GM12872 (cell line): ENCODE measurements around the gene RHOH.

Source experiments
- TF ChIP-seq, protein P1 (sequence below): IDR thresholded peaks from 3 replicates; pipeline ENCODE4 v1.5.1; 2011; ENCODE audit warnings: low read depth, mild to moderate bottlenecking, low read length, moderate library complexity; ENCODE audit not compliant: insufficient read depth

The RHOH gene

DNA sequence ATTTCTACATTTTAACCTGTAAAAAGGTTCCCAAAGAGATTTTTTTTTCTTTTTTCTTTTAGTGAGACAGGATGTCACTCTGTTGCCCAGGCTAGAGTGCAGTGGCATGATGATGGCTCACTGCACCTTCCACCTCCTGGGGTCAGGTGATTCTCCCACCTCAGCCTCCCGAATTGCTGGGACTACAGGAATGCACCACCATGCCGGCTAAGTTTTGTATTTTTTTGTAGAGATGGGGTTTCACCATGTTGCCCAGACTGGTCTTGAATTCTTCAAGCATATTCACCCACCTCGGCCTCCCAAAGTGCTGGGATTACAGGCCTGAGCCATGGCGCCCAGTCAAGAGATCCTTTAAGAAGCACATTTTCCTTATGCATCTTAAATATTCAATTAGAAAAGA is 12.6 kb downstream of the RHOH start:
- TF ChIP-seq, protein P1, sequence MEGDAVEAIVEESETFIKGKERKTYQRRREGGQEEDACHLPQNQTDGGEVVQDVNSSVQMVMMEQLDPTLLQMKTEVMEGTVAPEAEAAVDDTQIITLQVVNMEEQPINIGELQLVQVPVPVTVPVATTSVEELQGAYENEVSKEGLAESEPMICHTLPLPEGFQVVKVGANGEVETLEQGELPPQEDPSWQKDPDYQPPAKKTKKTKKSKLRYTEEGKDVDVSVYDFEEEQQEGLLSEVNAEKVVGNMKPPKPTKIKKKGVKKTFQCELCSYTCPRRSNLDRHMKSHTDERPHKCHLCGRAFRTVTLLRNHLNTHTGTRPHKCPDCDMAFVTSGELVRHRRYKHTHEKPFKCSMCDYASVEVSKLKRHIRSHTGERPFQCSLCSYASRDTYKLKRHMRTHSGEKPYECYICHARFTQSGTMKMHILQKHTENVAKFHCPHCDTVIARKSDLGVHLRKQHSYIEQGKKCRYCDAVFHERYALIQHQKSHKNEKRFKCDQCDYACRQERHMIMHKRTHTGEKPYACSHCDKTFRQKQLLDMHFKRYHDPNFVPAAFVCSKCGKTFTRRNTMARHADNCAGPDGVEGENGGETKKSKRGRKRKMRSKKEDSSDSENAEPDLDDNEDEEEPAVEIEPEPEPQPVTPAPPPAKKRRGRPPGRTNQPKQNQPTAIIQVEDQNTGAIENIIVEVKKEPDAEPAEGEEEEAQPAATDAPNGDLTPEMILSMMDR, result no peak

DNA sequence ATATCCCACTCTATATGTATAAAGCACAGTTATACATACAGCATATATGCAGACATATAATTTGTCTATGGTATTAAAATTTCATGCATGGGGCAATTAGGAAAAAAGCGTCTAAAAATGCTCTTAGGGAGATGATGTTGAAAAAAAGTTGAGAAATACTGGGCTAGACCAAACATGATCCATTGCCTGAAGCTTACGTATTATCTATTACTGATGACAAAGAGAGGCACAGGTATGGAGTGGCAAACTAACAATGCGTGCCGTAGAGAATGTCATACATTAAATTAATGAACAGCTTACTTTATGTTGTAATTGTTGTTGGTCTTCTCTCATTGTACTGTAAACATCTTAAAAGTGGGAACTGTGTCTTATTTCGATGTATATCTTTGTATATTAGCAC is 13.9 kb downstream of the RHOH start:
- TF ChIP-seq, protein P1, result no peak

DNA sequence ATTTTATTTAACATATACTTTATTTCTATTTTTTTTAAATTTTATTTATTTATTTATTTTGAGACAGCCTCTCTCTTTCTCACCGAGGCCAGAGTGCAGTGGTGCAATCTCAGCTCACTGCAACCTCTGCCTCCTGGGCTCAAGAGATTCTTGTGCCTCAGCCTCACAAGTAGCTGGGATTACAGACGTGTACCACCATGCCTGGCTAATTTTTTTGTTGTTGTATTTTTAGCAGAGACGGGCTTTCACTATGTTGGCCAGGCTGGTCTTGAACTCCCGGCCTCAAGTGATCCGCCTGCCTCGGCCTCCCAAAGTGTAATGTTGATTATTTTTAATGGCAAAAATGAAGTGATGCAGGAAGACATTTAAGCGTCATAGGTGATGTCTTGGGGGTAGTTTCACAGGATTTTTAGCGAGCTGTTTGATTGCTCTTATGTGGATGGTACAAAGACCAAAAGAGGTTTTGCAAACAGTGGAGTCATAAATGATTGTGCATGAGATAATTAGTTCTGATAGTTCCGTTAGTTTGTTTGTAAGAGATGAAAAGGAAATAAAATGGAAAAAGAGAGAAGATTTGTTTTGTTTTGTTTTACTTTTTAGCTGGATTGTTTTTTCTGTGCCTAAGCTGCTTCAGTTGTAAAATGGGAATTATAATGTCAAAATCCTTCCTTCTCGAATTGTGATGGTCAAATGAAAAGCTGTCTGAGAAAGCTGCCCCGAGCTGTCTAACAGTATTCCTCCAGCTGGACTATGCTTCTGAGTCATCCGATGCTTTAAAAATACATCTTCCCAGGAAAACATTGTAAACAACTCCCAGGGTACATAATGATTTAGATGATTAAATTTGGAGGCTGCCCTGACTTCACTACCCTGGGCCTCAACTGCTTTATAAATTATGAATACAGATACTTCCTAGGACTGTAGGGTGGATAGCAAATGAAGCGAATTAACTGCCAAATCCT is 14.7 kb downstream of the RHOH start:
- TF ChIP-seq, protein P1, result no peak

DNA sequence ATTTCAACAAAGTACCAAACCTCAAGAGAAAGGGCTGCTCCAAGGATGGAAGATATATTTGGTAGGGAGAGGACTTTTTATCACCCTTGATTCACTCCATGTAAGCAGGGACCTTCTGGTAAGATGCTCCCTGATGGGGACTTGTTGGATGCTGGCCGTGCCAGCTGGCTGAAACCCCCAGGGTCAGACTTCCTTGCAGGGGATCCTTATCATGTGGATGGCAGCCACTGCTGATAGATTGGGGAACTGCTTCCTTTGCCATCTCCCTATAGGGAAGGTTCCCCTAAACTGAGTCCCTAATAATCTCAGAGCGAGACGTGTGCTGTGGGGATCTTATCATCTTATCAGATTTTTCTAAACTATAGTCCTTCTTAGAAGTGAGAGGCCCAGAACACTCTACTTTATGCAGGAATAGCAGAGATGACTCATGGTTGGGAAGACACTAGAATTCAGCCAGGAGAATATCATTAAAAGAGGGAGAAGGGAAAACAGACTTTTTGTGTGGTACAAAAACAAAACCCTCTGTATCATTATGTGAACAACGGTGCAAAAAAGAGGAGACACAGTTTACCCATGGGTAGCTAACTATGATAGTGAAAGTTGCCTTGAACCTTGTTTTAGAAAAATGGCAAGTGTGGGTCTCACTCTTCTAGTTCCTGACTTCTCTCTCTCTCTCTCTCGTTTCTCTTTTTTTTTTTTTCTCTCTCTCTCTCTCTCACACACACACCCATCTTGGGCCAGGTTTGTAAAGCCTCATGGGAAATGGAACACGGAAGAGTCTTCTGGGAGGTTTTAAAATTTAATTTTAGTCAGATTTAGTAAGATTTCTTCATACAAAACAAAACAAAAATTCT is 16.1 kb downstream of the RHOH start:
- TF ChIP-seq, protein P1, result no peak

DNA sequence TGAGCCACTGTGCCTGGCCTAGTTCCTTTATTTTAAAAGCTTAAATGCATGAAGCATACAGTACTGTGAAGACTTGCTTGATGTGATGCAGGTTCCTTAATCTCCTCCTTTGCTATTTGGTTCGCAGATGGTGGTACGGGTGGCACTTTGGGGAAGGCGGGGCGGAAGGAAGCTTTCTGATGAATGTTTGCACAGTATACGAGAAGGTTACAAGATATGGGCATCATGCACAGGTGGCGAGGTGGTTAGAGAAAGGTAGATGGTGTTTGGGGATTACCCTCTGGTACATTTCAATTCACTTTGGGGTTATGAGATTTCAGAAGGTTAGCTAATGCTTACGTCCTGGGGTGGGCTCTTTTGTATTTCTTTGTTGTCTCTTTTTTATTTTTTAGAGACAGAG is 17.2 kb downstream of the RHOH start:
- TF ChIP-seq, protein P1, result no peak

DNA sequence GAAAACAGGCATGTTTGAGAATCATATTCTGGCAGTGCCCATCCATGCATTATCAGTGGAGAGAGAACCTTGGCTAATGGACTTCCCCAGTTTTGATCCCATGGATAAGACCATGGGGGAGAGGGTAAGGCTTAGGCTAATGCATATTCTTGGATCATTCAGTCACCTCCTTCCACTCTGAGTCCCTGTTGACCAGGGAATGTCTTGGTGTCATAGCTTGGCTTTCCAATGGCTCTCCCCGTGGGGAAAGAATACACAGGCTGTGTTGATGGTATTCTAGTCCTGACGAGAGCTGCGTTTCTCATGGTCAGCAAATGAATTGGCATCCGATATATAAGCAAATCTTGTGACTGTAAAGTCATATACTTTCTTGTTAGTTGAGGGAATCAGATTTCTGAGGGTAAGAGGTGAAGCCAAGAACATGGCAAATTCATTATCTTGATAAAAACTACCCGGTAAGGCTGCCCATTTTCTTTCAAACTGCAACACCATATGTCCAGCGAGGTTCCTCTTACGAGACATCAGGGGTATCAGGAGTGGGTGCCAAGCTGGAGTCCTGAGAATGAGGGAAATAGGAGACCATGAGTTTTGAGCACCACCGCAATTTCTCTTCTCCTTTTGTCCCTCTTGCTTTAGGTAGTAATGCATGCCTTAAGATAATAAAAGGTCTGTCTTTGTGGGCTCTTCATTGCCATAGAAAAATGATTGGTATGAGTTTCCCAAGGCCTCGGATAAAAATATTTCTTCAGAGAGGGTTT is 18.0 kb downstream of the RHOH start:
- TF ChIP-seq, protein P1, result no peak
